ENCODE results near the gene SLC31A1. TPM values are rescaled to one million over a fixed set of nuclear protein-coding genes. Genes with fewer than 3 reads are reported as not detected.

The SLC31A1 gene
- total RNA-seq, 4 donors from 2014 or later: 5.8 to 36.2 (median 15.4) TPM

DNA sequence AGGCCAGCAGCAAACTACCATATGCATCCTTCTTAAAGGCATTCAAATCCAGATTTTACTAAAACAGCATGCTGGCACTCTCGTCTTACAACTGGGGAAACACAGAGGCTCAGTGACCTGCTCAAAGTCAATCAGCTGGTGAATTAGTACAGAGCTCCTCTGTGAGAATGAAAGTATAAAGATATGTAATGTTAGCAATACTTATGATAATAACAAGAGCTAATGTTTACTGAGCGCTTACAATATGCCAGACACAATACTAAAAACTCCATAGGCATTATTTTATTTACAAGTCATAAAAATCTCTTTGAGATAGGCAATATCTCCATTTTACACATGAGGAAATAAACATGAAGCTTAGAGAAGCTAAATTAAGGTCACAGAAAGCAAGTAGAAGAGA lies 28.9 kb upstream of the SLC31A1 start:
- Histone ChIP-seq H3K27me3 (no peaks in the 10 kb centered on the region), H3K9me3 (no peaks in the 10 kb centered on the region), H3K27ac (no peak overlapping the region), H3K4me1 (peaks cover 0 to 16% (median 0%) of the 10 kb centered on the region in 4 donors), H3K36me3 (peaks cover 0 to 34% (median 7%) of the 10 kb centered on the region in 4 donors), H3K4me3 (no peak overlapping the region)
- WGBS, 2 donors (ENCODE audit: low coverage in 1 of 2): 28 to 51% methylated on average over 2 of the region's 2 CpGs
- DNase-seq: no peak
- intact Hi-C loops (cut with DNase I; ENCODE audit: low total_unique reads): no loop called here
- in situ Hi-C loops (cut with MboI; ENCODE audit: low pct_ligation_motif_present in 1 of 4, low pct_unique_long_range_greater_than_20kb in 1 of 4, low sequenced_read_pairs in 3 of 4): no loop called here
- no peak for TF ChIP-seq POLR2A (IDR thresholded peaks at IDR 0.05)
- TF ChIP-seq EP300 (IDR thresholded peaks at IDR 0.05; ENCODE audit: low read depth): no peak
- no peak for TF ChIP-seq POLR2AphosphoS5 (IDR thresholded peaks at IDR 0.05)

- Histone ChIP-seq H3K4me3 (no peak overlapping the region), H3K4me1 (no peaks in the 10 kb centered on the region), H3K27ac (no peak overlapping the region), H3K27me3 (no peaks in the 10 kb centered on the region), H3K36me3 (peaks cover 0 to 69% (median 23%) of the 10 kb centered on the region in 4 donors), H3K9me3 (no peaks in the 10 kb centered on the region)
- intact Hi-C loops (cut with DNase I; ENCODE audit: low total_unique reads) (no loop called here), in situ Hi-C loops (cut with MboI; ENCODE audit: low pct_ligation_motif_present in 1 of 4, low pct_unique_long_range_greater_than_20kb in 1 of 4, low sequenced_read_pairs in 3 of 4) (no loop called here)
- no peak for DNase-seq
- TF ChIP-seq EP300 (IDR thresholded peaks at IDR 0.05; ENCODE audit: low read depth) (no peak), POLR2AphosphoS5 (IDR thresholded peaks at IDR 0.05) (no peak), POLR2A (IDR thresholded peaks at IDR 0.05) (no peak), CTCF (IDR thresholded peaks at IDR 0.05) (no peak)
- WGBS, 2 donors (ENCODE audit: low coverage in 1 of 2): 87 to 93% methylated on average over 2 to 4 of the region's 4 CpGs
Observed at GRCh38 chr9:113199683-113200329, 21.5 kb upstream of the SLC31A1 start.

GRCh38 chr9:113205432-113205831 lies 15.9 kb upstream of the SLC31A1 start:
- Histone ChIP-seq H3K4me1 (no peaks in the 10 kb centered on the region), H3K27me3 (no peaks in the 10 kb centered on the region), H3K4me3 (no peak overlapping the region), H3K9me3 (no peaks in the 10 kb centered on the region), H3K27ac (no peak overlapping the region), H3K36me3 (peaks cover 0 to 62% (median 14%) of the 10 kb centered on the region in 4 donors)
- WGBS, 2 donors (ENCODE audit: low coverage in 1 of 2): 83 to 95% methylated on average over 2 of the region's 2 CpGs
- intact Hi-C loops (cut with DNase I; ENCODE audit: low total_unique reads): no loop called here
- TF ChIP-seq POLR2AphosphoS5 (IDR thresholded peaks at IDR 0.05) (no peak), CTCF (IDR thresholded peaks at IDR 0.05) (no peak), POLR2A (IDR thresholded peaks at IDR 0.05) (no peak), EP300 (IDR thresholded peaks at IDR 0.05; ENCODE audit: low read depth) (no peak)
- DNase-seq: no peak
- in situ Hi-C loops (cut with MboI; ENCODE audit: low pct_ligation_motif_present in 1 of 4, low pct_unique_long_range_greater_than_20kb in 1 of 4, low sequenced_read_pairs in 3 of 4): no loop called here

GRCh38 chr9:113205861-113206260 lies 15.5 kb upstream of the SLC31A1 start:
- Histone ChIP-seq H3K27ac (no peak overlapping the region), H3K9me3 (no peaks in the 10 kb centered on the region), H3K27me3 (no peaks in the 10 kb centered on the region), H3K4me3 (no peak overlapping the region), H3K4me1 (no peaks in the 10 kb centered on the region), H3K36me3 (peaks cover 0 to 62% (median 14%) of the 10 kb centered on the region in 4 donors)
- intact Hi-C loops (cut with DNase I; ENCODE audit: low total_unique reads) (no loop called here), in situ Hi-C loops (cut with MboI; ENCODE audit: low pct_ligation_motif_present in 1 of 4, low pct_unique_long_range_greater_than_20kb in 1 of 4, low sequenced_read_pairs in 3 of 4) (no loop called here)
- 97 to 100% methylated on average over 1 of the region's 1 CpG for WGBS, 2 donors (ENCODE audit: low coverage in 1 of 2)
- DNase-seq: no peak
- no peak for TF ChIP-seq EP300 (IDR thresholded peaks at IDR 0.05; ENCODE audit: low read depth)
- no peak for TF ChIP-seq POLR2A (IDR thresholded peaks at IDR 0.05)
- no peak for TF ChIP-seq POLR2AphosphoS5 (IDR thresholded peaks at IDR 0.05)
- TF ChIP-seq CTCF (IDR thresholded peaks at IDR 0.05): no peak

All from transverse colon (tissue), 4 donors.